Measurements from ENCODE around the gene METTL9. TPM values are rescaled to one million over a fixed set of nuclear protein-coding genes. Genes with fewer than 3 reads are reported as not detected.
"Not testable (repeated sequence)": the region's sequence is repeated elsewhere in the genome, so short reads cannot be mapped to it uniquely, and the experiment has no call there.

The METTL9 gene
- total RNA-seq, 8 experiments from 2014 or later = 33.6 to 124 (median 113) TPM

GRCh38 chr16:21580807-21581206, 18.6 kb upstream of the METTL9 start:
- Histone ChIP-seq H3K4me1 (replicated peaks in 1 of 2) (no peaks in the 10 kb centered on the region), H3K27ac (no peak overlapping the region), H3K4me3 (no peak overlapping the region)
- ATAC-seq (replicated peaks in 6 of 8) = no peak
- 60 to 100% (median 91%) methylated on average over 1 to 2 of the region's 2 CpGs; no CpG with 5 or more reads in 1 of the 10 experiments for WGBS, 10 experiments
- in situ Hi-C loops (cut with MboI; ENCODE audit: low pct_unique_long_range_greater_than_20kb in 2 of 9, low sequenced_read_pairs in 9 of 9, unreplicated experiment in 9 of 9) = loop anchor here in 6 of 9 experiments (5.0 to 25.0 kb wide), 3 partner anchors 54 to 1116 kb away; no protein-coding TSS in a partner anchor

DNA sequence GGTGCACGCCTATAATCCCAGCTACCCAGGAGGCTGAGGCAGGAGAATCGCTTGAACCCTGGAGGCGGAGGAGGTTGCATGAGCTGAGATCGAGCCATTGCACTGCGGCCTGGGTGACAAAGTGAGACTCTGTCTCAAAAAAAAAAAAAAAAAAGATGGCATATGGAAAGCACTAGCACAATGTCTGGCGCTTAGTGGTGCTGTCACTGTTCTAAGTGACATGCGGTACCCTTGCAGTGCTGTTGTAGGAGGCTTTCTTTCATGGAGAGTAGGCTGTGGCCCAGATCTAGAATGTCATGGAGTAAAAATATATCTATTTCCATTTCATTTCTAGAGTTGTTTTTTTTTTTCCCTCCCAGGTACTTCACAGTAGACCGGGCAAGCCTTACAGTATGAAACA, 14.6 kb upstream of the METTL9 start:
- in situ Hi-C loops (cut with MboI; ENCODE audit: low pct_unique_long_range_greater_than_20kb in 2 of 9, low sequenced_read_pairs in 9 of 9, unreplicated experiment in 9 of 9) = loop anchor here in 6 of 9 experiments (5.0 to 25.0 kb wide), 3 partner anchors 50 to 1112 kb away; no protein-coding TSS in a partner anchor
- WGBS, 10 experiments = 80 to 97% (median 93%) methylated on average over 2 to 7 of the region's 8 CpGs; no CpG with 5 or more reads in 4 of the 10 experiments
- Histone ChIP-seq H3K27ac (no peak overlapping the region), H3K4me1 (replicated peaks in 1 of 2) (no peaks in the 10 kb centered on the region), H3K4me3 (no peak overlapping the region)
- ATAC-seq (replicated peaks in 6 of 8) = no peak

- H3K4me1 ChIP-seq (replicated peaks in 1 of 2); H3K4me3 ChIP-seq; H3K27ac ChIP-seq; ATAC-seq (replicated peaks in 6 of 8): not testable (repeated sequence)
- in situ Hi-C loops (cut with MboI; ENCODE audit: low pct_unique_long_range_greater_than_20kb in 2 of 9, low sequenced_read_pairs in 9 of 9, unreplicated experiment in 9 of 9) = loop anchor here in 3 of 9 experiments (10.0 to 25.0 kb wide), 2 partner anchors 46 to 124 kb away; no protein-coding TSS in a partner anchor
- 84 to 97% (median 88%) methylated on average over 4 to 5 of the region's 5 CpGs; no CpG with 5 or more reads in 2 of the 10 experiments for whole genome bisulfite sequencing, 10 experiments
Observed at GRCh38 chr16:21588593-21588992, 10.8 kb upstream of the METTL9 start.

GRCh38 chr16:21589551-21589950, 9.8 kb upstream of the METTL9 start:
- in situ Hi-C loops (cut with MboI; ENCODE audit: low pct_unique_long_range_greater_than_20kb in 2 of 9, low sequenced_read_pairs in 9 of 9, unreplicated experiment in 9 of 9) = loop anchor here in 3 of 9 experiments (10.0 to 25.0 kb wide), 2 partner anchors 45 to 123 kb away; no protein-coding TSS in a partner anchor
- 50 to 83% (median 67%) methylated on average over 1 of the region's 4 CpGs; no CpG with 5 or more reads in 6 of the 10 experiments for WGBS, 10 experiments
- ATAC-seq (replicated peaks in 6 of 8) = no peak
- no peak overlapping the region for H3K4me3 ChIP-seq
- H3K27ac ChIP-seq = no peak overlapping the region
- no peaks in the 10 kb centered on the region for H3K4me1 ChIP-seq (replicated peaks in 1 of 2)

DNA sequence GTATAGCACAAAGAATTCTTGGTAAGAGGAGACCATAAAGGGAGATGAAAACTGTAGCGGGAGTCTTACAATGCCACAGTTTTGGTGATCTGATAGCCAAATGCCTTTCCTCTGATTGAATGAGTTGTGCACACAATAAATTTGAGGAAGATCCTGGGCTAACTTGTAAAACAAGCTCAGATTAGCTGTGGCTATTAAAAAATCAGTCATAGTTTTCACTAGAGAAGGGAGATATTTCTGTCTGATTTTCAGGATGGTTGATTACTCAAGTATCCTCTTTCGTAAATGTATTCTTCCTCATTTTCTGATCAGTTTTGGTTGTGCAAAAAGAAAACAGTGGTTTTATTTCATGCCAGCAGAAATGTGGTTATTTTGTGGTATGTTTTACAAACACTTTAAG, 9.1 kb upstream of the METTL9 start:
- H3K27ac ChIP-seq = no peak overlapping the region
- no peaks in the 10 kb centered on the region for H3K4me1 ChIP-seq (replicated peaks in 1 of 2)
- ATAC-seq (replicated peaks in 6 of 8) = no peak
- in situ Hi-C loops (cut with MboI; ENCODE audit: low pct_unique_long_range_greater_than_20kb in 2 of 9, low sequenced_read_pairs in 9 of 9, unreplicated experiment in 9 of 9) = loop anchor here in 3 of 9 experiments (25.0 kb wide), 1 partner anchor 122 kb away; no protein-coding TSS in a partner anchor
- H3K4me3 ChIP-seq = no peak overlapping the region
- WGBS, 10 experiments = 63 to 100% (median 92%) methylated on average over 1 to 2 of the region's 2 CpGs; no CpG with 5 or more reads in 2 of the 10 experiments

DNA sequence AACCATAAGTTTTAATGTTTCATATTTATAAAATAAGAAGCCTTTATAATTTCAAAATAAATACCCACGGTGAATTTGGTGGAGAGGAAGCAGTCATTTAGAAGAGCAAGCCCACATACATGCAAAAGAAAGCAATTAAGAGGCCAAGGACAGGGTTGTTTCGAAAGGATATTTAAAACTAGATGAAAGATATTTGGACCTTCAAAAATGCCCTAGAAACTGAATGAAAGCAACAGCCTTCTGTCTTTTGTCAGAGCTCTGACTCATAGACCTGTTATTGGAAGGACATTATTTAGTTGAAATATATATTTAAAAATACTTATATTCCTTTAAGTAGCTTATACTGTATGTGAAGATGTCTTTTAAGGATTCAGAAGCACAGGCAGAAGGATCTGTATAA, 8.6 kb upstream of the METTL9 start:
- Histone ChIP-seq H3K4me3 (no peak overlapping the region), H3K4me1 (replicated peaks in 1 of 2) (no peaks in the 10 kb centered on the region), H3K27ac (no peak overlapping the region)
- ATAC-seq (replicated peaks in 6 of 8) = no peak
- in situ Hi-C loops (cut with MboI; ENCODE audit: low pct_unique_long_range_greater_than_20kb in 2 of 9, low sequenced_read_pairs in 9 of 9, unreplicated experiment in 9 of 9) = loop anchor here in 3 of 9 experiments (25.0 kb wide), 1 partner anchor 122 kb away; no protein-coding TSS in a partner anchor
- 58 to 100% (median 75%) methylated on average over 1 to 2 of the region's 2 CpGs; no CpG with 5 or more reads in 1 of the 10 experiments for WGBS, 10 experiments

DNA sequence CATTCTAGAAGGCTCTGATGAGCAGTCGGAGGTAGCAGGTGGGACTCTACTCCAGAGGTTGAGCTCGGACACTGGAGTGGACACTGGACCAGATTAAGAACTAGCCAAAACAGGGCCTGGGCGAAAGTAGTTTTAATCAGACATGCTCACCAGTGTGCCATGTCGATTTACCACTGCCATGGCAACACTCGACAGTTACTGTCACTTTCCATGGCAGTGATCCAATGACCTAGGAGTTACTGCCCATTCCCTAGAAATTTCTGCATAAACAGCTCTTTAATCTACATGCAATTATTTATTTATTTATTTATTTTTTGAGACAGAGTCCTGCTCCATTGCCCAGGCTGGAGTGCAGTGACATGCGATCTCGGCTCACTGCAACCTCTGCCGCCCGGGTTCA, 7.2 kb upstream of the METTL9 start:
- in situ Hi-C loops (cut with MboI; ENCODE audit: low pct_unique_long_range_greater_than_20kb in 2 of 9, low sequenced_read_pairs in 9 of 9, unreplicated experiment in 9 of 9) = loop anchor here in 3 of 9 experiments (25.0 kb wide), 1 partner anchor 120 kb away; no protein-coding TSS in a partner anchor
- H3K27ac ChIP-seq = no peak overlapping the region
- H3K4me3 ChIP-seq = no peak overlapping the region
- 72 to 95% (median 83%) methylated on average over 1 to 8 of the region's 9 CpGs; no CpG with 5 or more reads in 4 of the 10 experiments for WGBS, 10 experiments
- no peaks in the 10 kb centered on the region for H3K4me1 ChIP-seq (replicated peaks in 1 of 2)
- ATAC-seq (replicated peaks in 6 of 8) = no peak

- no peak overlapping the region for H3K4me3 ChIP-seq
- ATAC-seq (replicated peaks in 6 of 8) = no peak
- in situ Hi-C loops (cut with MboI; ENCODE audit: low pct_unique_long_range_greater_than_20kb in 2 of 9, low sequenced_read_pairs in 9 of 9, unreplicated experiment in 9 of 9) = loop anchor here in 3 of 9 experiments (25.0 kb wide), 1 partner anchor 119 kb away; no protein-coding TSS in a partner anchor
- H3K27ac ChIP-seq = no peak overlapping the region
- H3K4me1 ChIP-seq (replicated peaks in 1 of 2) = peaks cover 4% of the 10 kb centered on the region in 2 donors
- WGBS, 10 experiments = 45 to 87% (median 69%) methylated on average over 1 to 6 of the region's 7 CpGs; no CpG with 5 or more reads in 2 of the 10 experiments
Observed at GRCh38 chr16:21593530-21594289, 5.7 kb upstream of the METTL9 start.

DNA sequence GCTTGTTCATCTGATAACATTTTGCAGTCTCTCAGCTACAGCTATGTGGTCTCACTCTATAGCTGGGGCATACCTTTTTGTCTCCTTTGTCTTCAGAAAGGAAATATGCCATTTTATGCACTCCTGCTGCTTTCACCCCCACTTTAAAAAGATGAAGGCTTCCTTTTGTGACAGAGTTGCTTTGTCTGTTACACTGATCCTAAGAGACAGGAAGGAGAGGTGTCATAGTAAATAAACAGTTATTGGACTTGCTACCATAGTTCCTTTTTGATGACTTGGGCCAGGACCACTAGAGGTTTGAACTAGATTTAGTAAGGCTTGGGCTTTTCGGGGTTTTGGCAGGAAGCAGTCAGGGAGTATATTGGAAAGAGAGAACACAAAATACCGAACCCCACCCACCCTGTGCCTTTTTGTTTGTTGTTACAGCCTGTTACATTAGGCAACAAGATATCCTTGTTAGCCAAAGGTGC, 1.8 kb upstream of the METTL9 start:
- no peak overlapping the region for H3K27ac ChIP-seq
- H3K4me1 ChIP-seq (replicated peaks in 1 of 2) = peaks cover 9 to 20% of the 10 kb centered on the region in 2 donors
- WGBS, 10 experiments = 72 to 100% (median 95%) methylated on average over 1 to 2 of the region's 2 CpGs; no CpG with 5 or more reads in 3 of the 10 experiments
- ATAC-seq (replicated peaks in 6 of 8) = no peak
- in situ Hi-C loops (cut with MboI; ENCODE audit: low pct_unique_long_range_greater_than_20kb in 2 of 9, low sequenced_read_pairs in 9 of 9, unreplicated experiment in 9 of 9) = loop anchor here in 3 of 9 experiments (25.0 kb wide), 1 partner anchor 115 kb away; no protein-coding TSS in a partner anchor
- no peak overlapping the region for H3K4me3 ChIP-seq

GRCh38 chr16:21598206-21598605, 1.2 kb upstream of the METTL9 start:
- in situ Hi-C loops (cut with MboI; ENCODE audit: low pct_unique_long_range_greater_than_20kb in 2 of 9, low sequenced_read_pairs in 9 of 9, unreplicated experiment in 9 of 9) = loop anchor here in 3 of 9 experiments (25.0 kb wide), 1 partner anchor 114 kb away; no protein-coding TSS in a partner anchor
- 65 to 100% (median 92%) methylated on average over 2 to 12 of the region's 12 CpGs; no CpG with 5 or more reads in 3 of the 10 experiments for WGBS, 10 experiments
- Histone ChIP-seq H3K4me3 (peak overlapping the region in 1 of 5 donors; percentile 92), H3K27ac (peak overlapping the region in 1 of 2 donors; percentile 93), H3K4me1 (replicated peaks in 1 of 2) (peaks cover 9 to 20% of the 10 kb centered on the region in 2 donors)
- ATAC-seq (replicated peaks in 6 of 8) = no peak

- 0 to 7% (median 4%) methylated on average over 1 to 10 of the region's 13 CpGs; no CpG with 5 or more reads in 3 of the 10 experiments for WGBS, 10 experiments
- H3K4me3 ChIP-seq = peak overlapping the region; percentile 72 to 92 (median 82)
- peaks cover 12 to 21% of the 10 kb centered on the region in 2 donors for H3K4me1 ChIP-seq (replicated peaks in 1 of 2)
- in situ Hi-C loops (cut with MboI; ENCODE audit: low pct_unique_long_range_greater_than_20kb in 2 of 9, low sequenced_read_pairs in 9 of 9, unreplicated experiment in 9 of 9) = loop anchor here in 3 of 9 experiments (25.0 kb wide), 1 partner anchor 114 kb away; no protein-coding TSS in a partner anchor
- ATAC-seq (replicated peaks in 6 of 8) = peak in 6 of 8 experiments; percentile 0 to 7 (median 2)
- H3K27ac ChIP-seq = peak overlapping the region; percentile 84 to 93
Observed at GRCh38 chr16:21598701-21599121, 666 bp upstream of the METTL9 start.

DNA sequence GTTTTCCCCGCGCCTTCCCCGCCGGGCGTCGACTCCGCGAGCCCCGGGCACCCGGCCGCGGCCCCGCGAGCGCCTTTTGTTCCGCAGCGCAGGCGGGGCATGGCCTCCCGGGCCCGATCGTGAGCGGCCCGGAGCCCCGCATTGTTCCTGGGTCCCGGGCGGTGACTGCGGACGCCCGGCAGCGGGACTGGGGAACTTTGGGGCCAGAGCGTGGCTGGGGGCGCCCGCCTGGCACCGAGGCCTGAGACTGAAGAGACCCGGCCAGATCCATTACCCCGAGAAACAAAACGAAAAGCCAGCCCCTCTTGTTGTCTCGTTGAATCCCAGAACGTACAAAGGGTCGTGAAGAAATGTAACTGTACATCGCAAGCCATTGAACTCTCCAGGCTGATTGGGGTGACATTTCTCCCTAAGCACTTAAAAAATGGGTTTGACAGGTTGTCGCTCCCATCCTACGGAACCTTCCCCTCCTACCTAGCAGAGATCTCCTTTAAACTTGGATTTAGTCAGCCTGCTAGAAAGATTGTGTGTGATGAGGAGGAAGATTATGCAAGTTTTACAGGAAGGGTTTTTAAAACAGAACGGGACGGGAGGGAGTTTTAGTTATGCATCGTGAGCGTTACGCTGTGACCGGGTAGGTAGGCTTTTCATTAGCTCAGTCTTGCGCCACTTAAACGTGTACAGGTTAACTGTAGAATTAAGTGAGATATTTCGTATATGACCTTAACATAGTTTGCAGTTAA, 825 bp downstream of the METTL9 start:
- 0 to 2% (median 0%) methylated on average over 1 to 11 of the region's 52 CpGs; no CpG with 5 or more reads in 3 of the 10 experiments for WGBS, 10 experiments
- ATAC-seq (replicated peaks in 6 of 8) = peak in 3 of 8 experiments; percentile 8 to 19 (median 16)
- H3K27ac ChIP-seq = peak overlapping the region; percentile 92 to 93
- in situ Hi-C loops (cut with MboI; ENCODE audit: low pct_unique_long_range_greater_than_20kb in 2 of 9, low sequenced_read_pairs in 9 of 9, unreplicated experiment in 9 of 9) = no loop called here
- peaks cover 24 to 34% of the 10 kb centered on the region in 2 donors for H3K4me1 ChIP-seq (replicated peaks in 1 of 2)
- peak overlapping the region; percentile 72 to 92 (median 82) for H3K4me3 ChIP-seq

Measured in motor neuron (in vitro differentiated cells).